ENCODE data around the gene PRKG1. TPM values are rescaled to one million over a fixed set of nuclear protein-coding genes. Genes with fewer than 3 reads are reported as not detected.

PRKG1 gene
- total RNA-seq, 1 experiment from 2014 or later = 10.4 TPM

- H3K14ac ChIP-seq (ENCODE audit: insufficient read depth, low read length) = no peak overlapping the region
- no peak overlapping the region for H3K4me3 Mint-ChIP-seq
- TF ChIP-seq, protein P1, sequence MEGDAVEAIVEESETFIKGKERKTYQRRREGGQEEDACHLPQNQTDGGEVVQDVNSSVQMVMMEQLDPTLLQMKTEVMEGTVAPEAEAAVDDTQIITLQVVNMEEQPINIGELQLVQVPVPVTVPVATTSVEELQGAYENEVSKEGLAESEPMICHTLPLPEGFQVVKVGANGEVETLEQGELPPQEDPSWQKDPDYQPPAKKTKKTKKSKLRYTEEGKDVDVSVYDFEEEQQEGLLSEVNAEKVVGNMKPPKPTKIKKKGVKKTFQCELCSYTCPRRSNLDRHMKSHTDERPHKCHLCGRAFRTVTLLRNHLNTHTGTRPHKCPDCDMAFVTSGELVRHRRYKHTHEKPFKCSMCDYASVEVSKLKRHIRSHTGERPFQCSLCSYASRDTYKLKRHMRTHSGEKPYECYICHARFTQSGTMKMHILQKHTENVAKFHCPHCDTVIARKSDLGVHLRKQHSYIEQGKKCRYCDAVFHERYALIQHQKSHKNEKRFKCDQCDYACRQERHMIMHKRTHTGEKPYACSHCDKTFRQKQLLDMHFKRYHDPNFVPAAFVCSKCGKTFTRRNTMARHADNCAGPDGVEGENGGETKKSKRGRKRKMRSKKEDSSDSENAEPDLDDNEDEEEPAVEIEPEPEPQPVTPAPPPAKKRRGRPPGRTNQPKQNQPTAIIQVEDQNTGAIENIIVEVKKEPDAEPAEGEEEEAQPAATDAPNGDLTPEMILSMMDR (conservative IDR thresholded peaks at IDR 0.05) = no peak
These were observed 21.2 kb downstream of the PRKG1 start for GRCh38 chr10:51095444-51095843.

More at GRCh38 chr10:51095444-51095843, 21.2 kb downstream of the PRKG1 start:
- H3K9me3 ChIP-seq (ENCODE audit: control insufficient read depth, low read depth, low read length) = no peaks in the 10 kb centered on the region
- no peaks in the 10 kb centered on the region for H3K23me2 ChIP-seq (ENCODE audit: insufficient read length, low read depth, low read length, poor library complexity, severe bottlenecking)
- no peak overlapping the region for H2BK120ac ChIP-seq (ENCODE audit: low read depth, low read length, poor library complexity, severe bottlenecking)
- H3T11ph ChIP-seq (ENCODE audit: low read length) = no peak overlapping the region
- no peak overlapping the region for H3K9ac ChIP-seq (ENCODE audit: extremely low read depth, insufficient read length, low read length)
- H3K4ac ChIP-seq (ENCODE audit: low read depth, low read length) = no peak overlapping the region
- H4K8ac ChIP-seq (replicated peaks; ENCODE audit: insufficient read length, low read depth, low read length) = no peak overlapping the region
- H3K18ac ChIP-seq (ENCODE audit: insufficient read length, low read depth, low read length) = no peak overlapping the region
- DNase-seq = no peak
- H4K91ac ChIP-seq (ENCODE audit: insufficient read length, low read depth, low read length) = no peak overlapping the region
- Mint-ChIP-seq H3K27me3 (ENCODE audit: low read depth) (no peaks in the 10 kb centered on the region), H3K4me1 (peaks cover 2% of the 10 kb centered on the region in 2 experiments; a peak in 3 of 4 replicates), H3K9me3 (no peaks in the 10 kb centered on the region), H3K27ac (no peak overlapping the region), H3K36me3 (ENCODE audit: insufficient read depth in 1 of 3, low read depth in 3 of 3) (no peaks in the 10 kb centered on the region)
- H2AK5ac ChIP-seq (ENCODE audit: insufficient read length, low read length) = no peak overlapping the region
- no peak overlapping the region for H2BK15ac ChIP-seq (ENCODE audit: low read depth, low read length)
- no peak overlapping the region for H2AFZ ChIP-seq (ENCODE audit: low read length)
- H3K27me3 ChIP-seq (ENCODE audit: insufficient read depth, low read length) = no peaks in the 10 kb centered on the region
- no peak overlapping the region for H2BK5ac ChIP-seq (ENCODE audit: insufficient read length, low read length)
- H4K20me1 ChIP-seq (ENCODE audit: control insufficient read depth, insufficient read depth, insufficient read length) = no peaks in the 10 kb centered on the region
- no peak overlapping the region for H3K23ac ChIP-seq (ENCODE audit: insufficient read length, low read depth, low read length)
- no peaks in the 10 kb centered on the region for H3K4me1 ChIP-seq (ENCODE audit: insufficient read depth, low read length)
- H2BK20ac ChIP-seq (ENCODE audit: low read depth, low read length, poor library complexity, severe bottlenecking) = no peak overlapping the region
- peaks cover 2% of the 10 kb centered on the region for H3K79me1 ChIP-seq (ENCODE audit: insufficient read depth, low read depth, low read length, poor library complexity, severe bottlenecking)
- H3K4me2 ChIP-seq (ENCODE audit: insufficient read depth, insufficient read length, low read length) = no peak overlapping the region
- WGBS (ENCODE audit: extremely low coverage, insufficient read length, low lambda C conversion rate) = no CpG with 5 or more reads among the region's 3 CpGs
- H3K79me2 ChIP-seq (ENCODE audit: insufficient read depth, low read length) = no peaks in the 10 kb centered on the region
- H2BK12ac ChIP-seq (ENCODE audit: insufficient read length, low read depth, low read length) = no peak overlapping the region
- H3K27ac ChIP-seq (ENCODE audit: insufficient read length, low read depth, low read length) = no peak overlapping the region
- H3K56ac ChIP-seq (ENCODE audit: insufficient read length, low read depth, low read length) = no peak overlapping the region
- H4K5ac ChIP-seq (ENCODE audit: insufficient read length, low read depth, low read length) = no peak overlapping the region

All from H9 (cell line).